Endothelial cell of umbilical vein (primary cell): Measurements from ENCODE around the gene CHIC2. TPM values are rescaled to one million over a fixed set of nuclear protein-coding genes. Genes with fewer than 3 reads are reported as not detected.

Experiments used
- BruUV-seq: library from RNA; stranded (reverse); fragments of 400-500 nt; replicated peaks from 2 replicates; lab custom pipeline; 2021; lab: Mats Ljungman, UMichigan
- CTCF ChIA-PET: fragments of 300-600, 350-600 bp; sonication (Branson Sonifier 250); formaldehyde crosslinking; loops from one replicate; lab custom pipeline; 2021; ENCODE audit warnings: antibody characterized with exemption, inconsistent platforms; lab: Charles Lee
- POLR2A ChIA-PET: fragments of 300-600, 350-600 bp; sonication (Branson Sonifier 250); formaldehyde crosslinking; loops from one replicate; lab custom pipeline; 2021; ENCODE audit warnings: antibody characterized with exemption, inconsistent platforms; lab: Charles Lee
- DNase-seq: peaks from one replicate; pipeline ENCODE4 v3.0.0-alpha.2; 2011; ENCODE audit warnings: low read depth, low spot score
- FAIRE-seq: peaks from 2 replicates; lab custom pipeline; 2011; peaks lifted over from hg19 to GRCh38; lab: Jason Lieb, UNC
- H2AFZ ChIP-seq: 2 replicates; pipeline ENCODE4 v1.6.0; 2012; ENCODE audit warnings: low read depth, low read length, control low read depth, inconsistent platforms
- H3K27ac ChIP-seq: 2 replicates; pipeline ENCODE4 v1.5.1; 2011; ENCODE audit warnings: low read depth, mild to moderate bottlenecking, control low read depth, low read length, moderate library complexity; ENCODE audit not compliant: insufficient read depth
- H3K27me3 ChIP-seq, 2 experiments: 2 replicates each; pipeline versions ENCODE4 v1.6.0 to v1.6.1; 2011; ENCODE audit warnings: low read length in 2 of 2, mixed read lengths in 1 of 2; ENCODE audit not compliant: control insufficient read depth in 2 of 2, insufficient read depth in 2 of 2
- H3K36me3 ChIP-seq, 2 experiments: 2 replicates in 1 of 2; 3 replicates in 1 of 2; pipeline ENCODE4 v1.5.1; 2011; ENCODE audit warnings: low read length in 2 of 2, mild to moderate bottlenecking in 1 of 2, moderate library complexity in 1 of 2; ENCODE audit not compliant: control insufficient read depth in 2 of 2, insufficient read depth in 2 of 2; ENCODE audit errors: extremely low read depth in 1 of 2
- H3K4me1 ChIP-seq: 3 replicates; pipeline ENCODE4 v1.5.1; 2011; ENCODE audit warnings: mild to moderate bottlenecking, low read length; ENCODE audit not compliant: control insufficient read depth, insufficient read depth; ENCODE audit errors: extremely low read depth
- H3K4me2 ChIP-seq: 2 replicates; pipeline ENCODE4 v1.6.1; 2011; ENCODE audit warnings: low read length, control low read depth, mixed read lengths; ENCODE audit not compliant: insufficient read depth
- H3K4me3 ChIP-seq, 3 experiments: fragments of 200-600 bp in 1 of 3; sonication (generic), shearing (Covaris generic) in 1 of 3; replicated peaks in 1 of 3; 2 replicates each; pipeline ENCODE4 v1.5.1; 2011 to 2016; ENCODE audit warnings: control low read depth in 3 of 3, low read length in 3 of 3, mild to moderate bottlenecking in 2 of 3, inconsistent platforms in 1 of 3, low read depth in 1 of 3, moderate library complexity in 1 of 3; ENCODE audit not compliant: insufficient read depth in 1 of 3
- H3K79me2 ChIP-seq: 2 replicates; pipeline ENCODE4 v1.6.0; 2012; ENCODE audit warnings: low read length, inconsistent platforms; ENCODE audit not compliant: control insufficient read depth, insufficient read depth
- H3K9ac ChIP-seq: replicated peaks from 2 replicates; pipeline ENCODE3; 2011; ENCODE audit warnings: low read length, control low read depth; ENCODE audit not compliant: insufficient read depth; ENCODE audit errors: extremely low read depth
- H3K9me1 ChIP-seq: replicated peaks from 3 replicates; pipeline ENCODE4 v1.6.0; 2011; ENCODE audit warnings: mild to moderate bottlenecking, low read length; ENCODE audit not compliant: control insufficient read depth, insufficient read depth; ENCODE audit errors: extremely low read depth
- H3K9me3 ChIP-seq: replicated peaks from 2 replicates; pipeline ENCODE4 v1.5.1; 2012; ENCODE audit warnings: low read length, inconsistent platforms; ENCODE audit not compliant: control insufficient read depth, insufficient read depth
- H4K20me1 ChIP-seq: replicated peaks from 2 replicates; pipeline ENCODE3; 2011; ENCODE audit warnings: mild to moderate bottlenecking, low read length; ENCODE audit not compliant: control insufficient read depth, insufficient read depth; ENCODE audit errors: extremely low read depth
- EZH2 ChIP-seq: IDR thresholded peaks from 2 replicates; pipeline ENCODE4 v1.6.1; 2012; ENCODE audit warnings: borderline replicate concordance, low read depth, mild to moderate bottlenecking, moderate library complexity, low read length, inconsistent platforms; ENCODE audit not compliant: severe bottlenecking
- FOS ChIP-seq: IDR thresholded peaks from 2 replicates; pipeline ENCODE4 v1.6.1; 2011; ENCODE audit warnings: mild to moderate bottlenecking, low read length, moderate library complexity, borderline replicate concordance; ENCODE audit not compliant: insufficient read depth
- GATA2 ChIP-seq: IDR thresholded peaks from 2 replicates; pipeline ENCODE4 v1.7.0; 2011; ENCODE audit warnings: low read depth, mild to moderate bottlenecking, moderate library complexity, mixed read lengths, low read length; ENCODE audit not compliant: insufficient read length, insufficient read depth
- JUN ChIP-seq: IDR thresholded peaks from 2 replicates; pipeline ENCODE4 v1.6.1; 2011; ENCODE audit warnings: borderline replicate concordance, low read depth; ENCODE audit not compliant: insufficient read length, insufficient read depth
- MYC ChIP-seq: IDR thresholded peaks from one replicate; pipeline ENCODE4 v1.6.1; 2011; ENCODE audit warnings: mild to moderate bottlenecking, low read depth, low read length
- POLR2A ChIP-seq: IDR thresholded peaks from 2 replicates; pipeline ENCODE4 v1.6.1; 2012; ENCODE audit warnings: low read depth, mild to moderate bottlenecking, control low read depth, low read length
- POLR2AphosphoS5 ChIP-seq: IDR thresholded peaks from 2 replicates; pipeline ENCODE4 v1.6.1; 2012; ENCODE audit warnings: low read depth, mild to moderate bottlenecking, control low read depth, low read length, moderate library complexity; ENCODE audit not compliant: insufficient read depth
- dilution Hi-C: fragments of 300-500 bp; cut with MboI; formaldehyde crosslinking; loops from one replicate; pipeline ENCODE4 v1.15.0; 2019; ENCODE audit warnings: low sequenced_read_pairs; ENCODE audit not compliant: extremely low pct_ligation_motif_present
- intact Hi-C: fragments of 100-400 bp; cut with micrococcal nuclease; formaldehyde crosslinking; loops from one replicate; pipeline ENCODE4 v1.10.0; 2022
- polyA plus RNA-seq, 4 experiments: library from polyadenylated mRNA; depleted of rRNA in 3 of 4; stranded (reverse) in 3 of 4; unstranded in 1 of 4; fragments of >200 nt; gene quantifications; 2 replicates each; pipeline versions ENCODE4 v1.2.1 to v1.2.3, GENCODE V29; 2011 to 2012; ENCODE audit warnings: missing spikeins in 1 of 4
- small RNA-seq: library from RNA; depleted of rRNA; stranded (forward); fragments of <200 nt; gene quantifications from one replicate; pipeline ENCODE3, GENCODE V24; 2012; ENCODE audit warnings: low replicate concordance, low read depth; ENCODE audit not compliant: insufficient read depth, insufficient read length
- total RNA-seq: library from RNA; stranded (reverse); gene quantifications from 2 replicates; pipeline ENCODE4 v1.2.3, GENCODE V29; 2021
- TF ChIP-seq, protein P1 (sequence below): IDR thresholded peaks from 2 replicates; pipeline ENCODE4 v1.6.1; 2011; ENCODE audit not compliant: insufficient read depth, insufficient read length
- TF ChIP-seq, protein P2 (sequence below), 2 donors: IDR thresholded peaks; 1 replicate in 1 of 2; 2 replicates in 1 of 2; pipeline ENCODE4 v1.5.1; 2011; ENCODE audit warnings: low read length in 2 of 2, mild to moderate bottlenecking in 2 of 2, moderate library complexity in 2 of 2, control low read depth in 1 of 2, inconsistent platforms in 1 of 2, low read depth in 1 of 2; ENCODE audit not compliant: insufficient read depth in 1 of 2; ENCODE audit errors: extremely low read depth in 1 of 2

CHIC2 gene
- total and polyA plus RNA-seq, 2 donors (not counting 3 experiments of a cell fraction or from before 2014, with no cell fraction given): 27.4 to 43.3 TPM

DNA sequence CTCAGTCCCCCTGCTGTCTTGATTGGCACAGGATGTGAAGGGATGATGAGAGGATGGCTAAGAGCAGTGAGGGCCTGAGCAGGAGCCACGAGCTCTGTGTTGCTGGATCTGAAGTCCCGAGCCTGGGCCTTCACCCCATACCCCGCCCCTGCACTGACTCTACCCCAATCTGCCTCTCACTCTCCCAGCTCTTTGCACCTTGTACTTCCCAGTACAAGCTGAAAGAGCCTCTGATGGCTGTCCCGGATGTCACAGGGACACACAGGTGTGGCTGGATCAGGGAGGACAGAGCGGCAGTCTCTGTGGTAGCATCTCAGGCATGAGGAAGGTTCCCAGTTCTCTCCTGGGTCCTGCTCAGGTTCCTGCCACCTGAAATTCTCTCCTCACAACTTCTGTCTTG is 103.6 kb downstream of the CHIC2 start:
- ChIA-PET POLR2A (no interaction called here), CTCF (no interaction called here)
- no peak overlapping the region for H3K4me2 ChIP-seq
- no peaks in the 10 kb centered on the region for H3K9me1 ChIP-seq
- intact Hi-C loops (no loop called here), dilution Hi-C loops (no loop called here)
- H3K9me3 ChIP-seq: no peaks in the 10 kb centered on the region
- no peaks in the 10 kb centered on the region for H3K4me1 ChIP-seq
- TF ChIP-seq, protein P1, sequence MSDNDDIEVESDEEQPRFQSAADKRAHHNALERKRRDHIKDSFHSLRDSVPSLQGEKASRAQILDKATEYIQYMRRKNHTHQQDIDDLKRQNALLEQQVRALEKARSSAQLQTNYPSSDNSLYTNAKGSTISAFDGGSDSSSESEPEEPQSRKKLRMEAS: no peak
- TF ChIP-seq JUN (no peak), EZH2 (no peak), POLR2AphosphoS5 (no peak), FOS (no peak), GATA2 (no peak), MYC (no peak), POLR2A (no peak)
- TF ChIP-seq, protein P2, sequence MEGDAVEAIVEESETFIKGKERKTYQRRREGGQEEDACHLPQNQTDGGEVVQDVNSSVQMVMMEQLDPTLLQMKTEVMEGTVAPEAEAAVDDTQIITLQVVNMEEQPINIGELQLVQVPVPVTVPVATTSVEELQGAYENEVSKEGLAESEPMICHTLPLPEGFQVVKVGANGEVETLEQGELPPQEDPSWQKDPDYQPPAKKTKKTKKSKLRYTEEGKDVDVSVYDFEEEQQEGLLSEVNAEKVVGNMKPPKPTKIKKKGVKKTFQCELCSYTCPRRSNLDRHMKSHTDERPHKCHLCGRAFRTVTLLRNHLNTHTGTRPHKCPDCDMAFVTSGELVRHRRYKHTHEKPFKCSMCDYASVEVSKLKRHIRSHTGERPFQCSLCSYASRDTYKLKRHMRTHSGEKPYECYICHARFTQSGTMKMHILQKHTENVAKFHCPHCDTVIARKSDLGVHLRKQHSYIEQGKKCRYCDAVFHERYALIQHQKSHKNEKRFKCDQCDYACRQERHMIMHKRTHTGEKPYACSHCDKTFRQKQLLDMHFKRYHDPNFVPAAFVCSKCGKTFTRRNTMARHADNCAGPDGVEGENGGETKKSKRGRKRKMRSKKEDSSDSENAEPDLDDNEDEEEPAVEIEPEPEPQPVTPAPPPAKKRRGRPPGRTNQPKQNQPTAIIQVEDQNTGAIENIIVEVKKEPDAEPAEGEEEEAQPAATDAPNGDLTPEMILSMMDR (IDR thresholded peaks at IDR 0.05; ENCODE audit: extremely low read depth in 1 of 2, insufficient read depth in 1 of 2, low read depth in 1 of 2, low read length in 2 of 2): no peak
- no peaks in the 10 kb centered on the region for H3K36me3 ChIP-seq
- no peaks in the 10 kb centered on the region for H3K79me2 ChIP-seq
- no peak overlapping the region for H2AFZ ChIP-seq
- no peak overlapping the region for H3K27ac ChIP-seq
- BruUV-seq: no TSS peak
- no peak overlapping the region for H3K9ac ChIP-seq
- DNase-seq (no peak), FAIRE-seq (no peak)
- H3K4me3 ChIP-seq: no peak overlapping the region
- no peaks in the 10 kb centered on the region for H4K20me1 ChIP-seq
- H3K27me3 ChIP-seq: no peaks in the 10 kb centered on the region

Small RNA genes within 50 kb of the gene (small RNA-seq; reads per million reads assigned to genes)
- not detected for gene AC110792.1
- gene AC110792.3: not detected

Other genes with a start within 250 kb of the CHIC2 start
- gene GSX2, start 35.6 kb upstream of the CHIC2 start, total RNA-seq: not detected in 2 replicates
- gene GSX2, start 35.6 kb upstream of the CHIC2 start, polyA plus RNA-seq: not detected in 2 replicates
- gene PDGFRA, start 164.7 kb upstream of the CHIC2 start, total RNA-seq: 0.48 and 0.55 TPM in 2 replicates
- gene PDGFRA, start 164.7 kb upstream of the CHIC2 start, polyA plus RNA-seq: 0.14 and 0.19 TPM in 2 replicates